Endothelial cell of umbilical vein (primary cell): ENCODE measurements around the gene NPHP3. TPM values are rescaled to one million over a fixed set of nuclear protein-coding genes. Genes with fewer than 3 reads are reported as not detected.

Source experiments
- BruUV-seq: library from RNA; stranded (reverse); fragments of 400-500 nt; replicated peaks from 2 replicates; lab custom pipeline; 2021; lab: Mats Ljungman, UMichigan
- CTCF ChIA-PET: fragments of 300-600, 350-600 bp; sonication (Branson Sonifier 250); formaldehyde crosslinking; loops from one replicate; lab custom pipeline; 2021; ENCODE audit warnings: antibody characterized with exemption, inconsistent platforms; lab: Charles Lee
- POLR2A ChIA-PET: fragments of 300-600, 350-600 bp; sonication (Branson Sonifier 250); formaldehyde crosslinking; loops from one replicate; lab custom pipeline; 2021; ENCODE audit warnings: antibody characterized with exemption, inconsistent platforms; lab: Charles Lee
- DNase-seq: peaks from one replicate; pipeline ENCODE4 v3.0.0-alpha.2; 2011; ENCODE audit warnings: low read depth, low spot score
- FAIRE-seq: peaks from 2 replicates; lab custom pipeline; 2011; peaks lifted over from hg19 to GRCh38; lab: Jason Lieb, UNC
- H2AFZ ChIP-seq: 2 replicates; pipeline ENCODE4 v1.6.0; 2012; ENCODE audit warnings: low read depth, low read length, control low read depth, inconsistent platforms
- H3K27ac ChIP-seq: 2 replicates; pipeline ENCODE4 v1.5.1; 2011; ENCODE audit warnings: low read depth, mild to moderate bottlenecking, control low read depth, low read length, moderate library complexity; ENCODE audit not compliant: insufficient read depth
- H3K27me3 ChIP-seq, 2 experiments: 2 replicates each; pipeline versions ENCODE4 v1.6.0 to v1.6.1; 2011; ENCODE audit warnings: low read length in 2 of 2, mixed read lengths in 1 of 2; ENCODE audit not compliant: control insufficient read depth in 2 of 2, insufficient read depth in 2 of 2
- H3K36me3 ChIP-seq, 2 experiments: 2 replicates in 1 of 2; 3 replicates in 1 of 2; pipeline ENCODE4 v1.5.1; 2011; ENCODE audit warnings: low read length in 2 of 2, mild to moderate bottlenecking in 1 of 2, moderate library complexity in 1 of 2; ENCODE audit not compliant: control insufficient read depth in 2 of 2, insufficient read depth in 2 of 2; ENCODE audit errors: extremely low read depth in 1 of 2
- H3K4me1 ChIP-seq: 3 replicates; pipeline ENCODE4 v1.5.1; 2011; ENCODE audit warnings: mild to moderate bottlenecking, low read length; ENCODE audit not compliant: control insufficient read depth, insufficient read depth; ENCODE audit errors: extremely low read depth
- H3K4me2 ChIP-seq: 2 replicates; pipeline ENCODE4 v1.6.1; 2011; ENCODE audit warnings: low read length, control low read depth, mixed read lengths; ENCODE audit not compliant: insufficient read depth
- H3K4me3 ChIP-seq, 3 experiments: fragments of 200-600 bp in 1 of 3; sonication (generic), shearing (Covaris generic) in 1 of 3; replicated peaks in 1 of 3; 2 replicates each; pipeline ENCODE4 v1.5.1; 2011 to 2016; ENCODE audit warnings: control low read depth in 3 of 3, low read length in 3 of 3, mild to moderate bottlenecking in 2 of 3, inconsistent platforms in 1 of 3, low read depth in 1 of 3, moderate library complexity in 1 of 3; ENCODE audit not compliant: insufficient read depth in 1 of 3
- H3K79me2 ChIP-seq: 2 replicates; pipeline ENCODE4 v1.6.0; 2012; ENCODE audit warnings: low read length, inconsistent platforms; ENCODE audit not compliant: control insufficient read depth, insufficient read depth
- H3K9ac ChIP-seq: replicated peaks from 2 replicates; pipeline ENCODE3; 2011; ENCODE audit warnings: low read length, control low read depth; ENCODE audit not compliant: insufficient read depth; ENCODE audit errors: extremely low read depth
- H3K9me1 ChIP-seq: replicated peaks from 3 replicates; pipeline ENCODE4 v1.6.0; 2011; ENCODE audit warnings: mild to moderate bottlenecking, low read length; ENCODE audit not compliant: control insufficient read depth, insufficient read depth; ENCODE audit errors: extremely low read depth
- H3K9me3 ChIP-seq: replicated peaks from 2 replicates; pipeline ENCODE4 v1.5.1; 2012; ENCODE audit warnings: low read length, inconsistent platforms; ENCODE audit not compliant: control insufficient read depth, insufficient read depth
- H4K20me1 ChIP-seq: replicated peaks from 2 replicates; pipeline ENCODE3; 2011; ENCODE audit warnings: mild to moderate bottlenecking, low read length; ENCODE audit not compliant: control insufficient read depth, insufficient read depth; ENCODE audit errors: extremely low read depth
- CTCF ChIP-seq, 2 donors: IDR thresholded peaks; 1 replicate in 1 of 2; 2 replicates in 1 of 2; pipeline ENCODE4 v1.5.1; 2011; ENCODE audit warnings: low read length in 2 of 2, mild to moderate bottlenecking in 2 of 2, moderate library complexity in 2 of 2, control low read depth in 1 of 2, inconsistent platforms in 1 of 2, low read depth in 1 of 2; ENCODE audit not compliant: insufficient read depth in 1 of 2; ENCODE audit errors: extremely low read depth in 1 of 2
- EZH2 ChIP-seq: IDR thresholded peaks from 2 replicates; pipeline ENCODE4 v1.6.1; 2012; ENCODE audit warnings: borderline replicate concordance, low read depth, mild to moderate bottlenecking, moderate library complexity, low read length, inconsistent platforms; ENCODE audit not compliant: severe bottlenecking
- FOS ChIP-seq: IDR thresholded peaks from 2 replicates; pipeline ENCODE4 v1.6.1; 2011; ENCODE audit warnings: mild to moderate bottlenecking, low read length, moderate library complexity, borderline replicate concordance; ENCODE audit not compliant: insufficient read depth
- GATA2 ChIP-seq: IDR thresholded peaks from 2 replicates; pipeline ENCODE4 v1.7.0; 2011; ENCODE audit warnings: low read depth, mild to moderate bottlenecking, moderate library complexity, mixed read lengths, low read length; ENCODE audit not compliant: insufficient read length, insufficient read depth
- JUN ChIP-seq: IDR thresholded peaks from 2 replicates; pipeline ENCODE4 v1.6.1; 2011; ENCODE audit warnings: borderline replicate concordance, low read depth; ENCODE audit not compliant: insufficient read length, insufficient read depth
- MAX ChIP-seq: IDR thresholded peaks from 2 replicates; pipeline ENCODE4 v1.6.1; 2011; ENCODE audit not compliant: insufficient read depth, insufficient read length
- MYC ChIP-seq: IDR thresholded peaks from one replicate; pipeline ENCODE4 v1.6.1; 2011; ENCODE audit warnings: mild to moderate bottlenecking, low read depth, low read length
- POLR2A ChIP-seq: IDR thresholded peaks from 2 replicates; pipeline ENCODE4 v1.6.1; 2012; ENCODE audit warnings: low read depth, mild to moderate bottlenecking, control low read depth, low read length
- POLR2AphosphoS5 ChIP-seq: IDR thresholded peaks from 2 replicates; pipeline ENCODE4 v1.6.1; 2012; ENCODE audit warnings: low read depth, mild to moderate bottlenecking, control low read depth, low read length, moderate library complexity; ENCODE audit not compliant: insufficient read depth
- dilution Hi-C: fragments of 300-500 bp; cut with MboI; formaldehyde crosslinking; loops from one replicate; pipeline ENCODE4 v1.15.0; 2019; ENCODE audit warnings: low sequenced_read_pairs; ENCODE audit not compliant: extremely low pct_ligation_motif_present
- intact Hi-C: fragments of 100-400 bp; cut with micrococcal nuclease; formaldehyde crosslinking; loops from one replicate; pipeline ENCODE4 v1.10.0; 2022
- polyA plus RNA-seq, 4 experiments: library from polyadenylated mRNA; depleted of rRNA in 3 of 4; stranded (reverse) in 3 of 4; unstranded in 1 of 4; fragments of >200 nt; gene quantifications; 2 replicates each; pipeline versions ENCODE4 v1.2.1 to v1.2.3, GENCODE V29; 2011 to 2012; ENCODE audit warnings: missing spikeins in 1 of 4
- total RNA-seq: library from RNA; stranded (reverse); gene quantifications from 2 replicates; pipeline ENCODE4 v1.2.3, GENCODE V29; 2021

NPHP3 gene
- total and polyA plus RNA-seq, 2 donors (not counting 3 experiments of a cell fraction or from before 2014, with no cell fraction given) = 20.8 to 30.3 TPM

GRCh38 chr3:132758740-132759139 lies 36.5 kb upstream of the NPHP3 start:
- Histone ChIP-seq H3K9ac (no peak overlapping the region), H3K27ac (no peak overlapping the region), H3K27me3 (no peaks in the 10 kb centered on the region), H3K79me2 (no peaks in the 10 kb centered on the region), H3K36me3 (no peaks in the 10 kb centered on the region), H3K4me3 (no peak overlapping the region), H4K20me1 (no peaks in the 10 kb centered on the region), H3K4me1 (no peaks in the 10 kb centered on the region), H3K9me3 (no peaks in the 10 kb centered on the region), H3K9me1 (no peaks in the 10 kb centered on the region), H2AFZ (no peak overlapping the region), H3K4me2 (no peak overlapping the region)
- BruUV-seq = no TSS peak
- intact Hi-C loops = no loop called here
- dilution Hi-C loops = no loop called here
- TF ChIP-seq MYC (no peak), JUN (no peak), MAX (no peak), FOS (no peak), EZH2 (no peak), POLR2A (no peak), GATA2 (no peak), CTCF (IDR thresholded peaks at IDR 0.05; ENCODE audit: extremely low read depth in 1 of 2, insufficient read depth in 1 of 2, low read depth in 1 of 2, low read length in 2 of 2) (no peak), POLR2AphosphoS5 (no peak)
- FAIRE-seq (no peak), DNase-seq (no peak)
- POLR2A ChIA-PET = no interaction called here
- CTCF ChIA-PET = no interaction called here
